Ishikawa (cell line): ENCODE data around the gene SLC18A2.

Experiments used
- CEBPB ChIP-seq: IDR thresholded peaks from 2 replicates; pipeline ENCODE4 v1.6.1; 2012
- CREB1 ChIP-seq: IDR thresholded peaks from 2 replicates; pipeline ENCODE4 v1.6.1; 2012; ENCODE audit warnings: low read depth
- EGR1 ChIP-seq: IDR thresholded peaks from 2 replicates; pipeline ENCODE4 v1.6.1; 2012
- EP300 ChIP-seq: IDR thresholded peaks from 2 replicates; pipeline ENCODE4 v1.6.1; 2012; ENCODE audit warnings: borderline replicate concordance
- MAX ChIP-seq: IDR thresholded peaks from 2 replicates; pipeline ENCODE4 v1.6.1; 2012
- RAD21 ChIP-seq: IDR thresholded peaks from 2 replicates; pipeline ENCODE4 v1.6.1; 2012; ENCODE audit warnings: low read depth
- REST ChIP-seq: IDR thresholded peaks from 2 replicates; pipeline ENCODE4 v1.6.1; 2012; ENCODE audit warnings: low read depth, mild to moderate bottlenecking
- TAF1 ChIP-seq: IDR thresholded peaks from 2 replicates; pipeline ENCODE4 v1.6.1; 2012; ENCODE audit warnings: low read depth, mild to moderate bottlenecking
- TCF12 ChIP-seq: IDR thresholded peaks from 2 replicates; pipeline ENCODE4 v1.6.1; 2012; ENCODE audit warnings: low read depth
- TEAD4 ChIP-seq: IDR thresholded peaks from 2 replicates; pipeline ENCODE4 v1.6.1; 2012
- YY1 ChIP-seq: IDR thresholded peaks from 2 replicates; pipeline ENCODE4 v1.6.1; 2012; ENCODE audit warnings: low read depth

- TF ChIP-seq EP300 (no peak), CREB1 (no peak), MAX (no peak), TAF1 (no peak), CEBPB (no peak), RAD21 (no peak), TEAD4 (no peak), REST (no peak), EGR1 (no peak), YY1 (no peak), TCF12 (no peak)
Observed at GRCh38 chr10:117274509-117274908, 33.6 kb downstream of the SLC18A2 start.
